Measurements from ENCODE around the gene LIPA. TPM values are rescaled to one million over a fixed set of nuclear protein-coding genes. Genes with fewer than 3 reads are reported as not detected.
"Not testable (repeated sequence)": the region's sequence is repeated elsewhere in the genome, so short reads cannot be mapped to it uniquely, and the experiment has no call there.

Gene LIPA
- total and polyA plus RNA-seq, 8 donors = 58.0 to 137 (median 63.7) TPM

GRCh38 chr10:89256962-89257361, 5.4 kb upstream of the LIPA start:
- H3K27ac ChIP-seq = no peak overlapping the region
- no peak for ATAC-seq
- no peak for DNase-seq
- no peak overlapping the region for H3K4me3 ChIP-seq
- peaks cover 0 to 19% of the 10 kb centered on the region in 2 donors for H3K4me1 ChIP-seq
- H3K36me3 ChIP-seq = no peaks in the 10 kb centered on the region
- intact Hi-C loops (cut with DNase I) = loop anchor here in 1 of 2 donors (10.0 kb wide), 1 partner anchor 308 kb away; no protein-coding TSS in a partner anchor
- no peaks in the 10 kb centered on the region for H3K27me3 ChIP-seq
- TF ChIP-seq CTCF (IDR thresholded peaks at IDR 0.05) = no peak
- peaks cover 0 to 6% of the 10 kb centered on the region in 2 donors for H3K9me3 ChIP-seq

- H3K9me3 ChIP-seq = peaks cover 0 to 6% of the 10 kb centered on the region in 2 donors
- H3K27ac ChIP-seq = peak overlapping the region in 1 of 2 donors; percentile 58
- H3K36me3 ChIP-seq = no peaks in the 10 kb centered on the region
- intact Hi-C loops (cut with DNase I) = loop anchor here in 1 of 2 donors (10.0 kb wide), 1 partner anchor 308 kb away; no protein-coding TSS in a partner anchor
- no peak overlapping the region for H3K4me3 ChIP-seq
- ATAC-seq (no peak), DNase-seq (no peak)
- no peak for TF ChIP-seq CTCF (IDR thresholded peaks at IDR 0.05)
- peaks cover 0 to 21% of the 10 kb centered on the region in 2 donors for H3K4me1 ChIP-seq
- no peaks in the 10 kb centered on the region for H3K27me3 ChIP-seq
Measured at GRCh38 chr10:89256340-89256739, 4.8 kb upstream of the LIPA start.

- peaks cover 0 to 6% of the 10 kb centered on the region in 2 donors for H3K9me3 ChIP-seq
- peak overlapping the region in 1 of 2 donors; percentile 58 for H3K27ac ChIP-seq
- no peaks in the 10 kb centered on the region for H3K27me3 ChIP-seq
- ATAC-seq = no peak
- DNase-seq = no peak
- H3K36me3 ChIP-seq = no peaks in the 10 kb centered on the region
- no peak overlapping the region for H3K4me3 ChIP-seq
- TF ChIP-seq CTCF (IDR thresholded peaks at IDR 0.05) = no peak
- intact Hi-C loops (cut with DNase I) = loop anchor here in 1 of 2 donors (10.0 kb wide), 1 partner anchor 309 kb away; no protein-coding TSS in a partner anchor
- H3K4me1 ChIP-seq = peaks cover 4 to 25% of the 10 kb centered on the region in 2 donors
Measured at GRCh38 chr10:89255793-89256192, 4.2 kb upstream of the LIPA start.

GRCh38 chr10:89255091-89255579, 3.6 kb upstream of the LIPA start:
- not testable (repeated sequence) for ATAC-seq, H3K36me3 ChIP-seq, DNase-seq, H3K27me3 ChIP-seq, H3K9me3 ChIP-seq, H3K4me3 ChIP-seq
- peaks cover 6 to 25% of the 10 kb centered on the region in 2 donors for H3K4me1 ChIP-seq
- intact Hi-C loops (cut with DNase I) = loop anchor here in 1 of 2 donors (10.0 kb wide), 1 partner anchor 310 kb away; no protein-coding TSS in a partner anchor
- H3K27ac ChIP-seq = peak overlapping the region in 1 of 2 donors; percentile 58

- no peak for DNase-seq
- no peak for ATAC-seq
- no peak for TF ChIP-seq CTCF (IDR thresholded peaks at IDR 0.05)
Measured at GRCh38 chr10:89252225-89252585, 630 bp upstream of the LIPA start.

More at GRCh38 chr10:89252225-89252585, 630 bp upstream of the LIPA start:
- intact Hi-C loops (cut with DNase I) = loop anchor here in 1 of 2 donors (10.0 kb wide), 1 partner anchor 313 kb away; no protein-coding TSS in a partner anchor
- H3K9me3 ChIP-seq = peaks cover 0 to 6% of the 10 kb centered on the region in 2 donors
- H3K27ac ChIP-seq = no peak overlapping the region
- H3K27me3 ChIP-seq = no peaks in the 10 kb centered on the region
- no peaks in the 10 kb centered on the region for H3K36me3 ChIP-seq
- H3K4me3 ChIP-seq = peak overlapping the region; percentile 89 to 96
- H3K4me1 ChIP-seq = peaks cover 6 to 37% of the 10 kb centered on the region in 2 donors
